CD4-positive, alpha-beta T cell treated with Interleukin-12 subunit alpha and Interleukin-12 subunit beta, for 1 hour (primary cell): Measurements from ENCODE around the gene PLGRKT.
"Not testable (repeated sequence)": the region's sequence is repeated elsewhere in the genome, so short reads cannot be mapped to it uniquely, and the experiment has no call there.

Experiments used
- DNase-seq: peaks from one replicate; pipeline ENCODE4 v3.0.0-alpha.2; 2020

Gene PLGRKT, protein sequence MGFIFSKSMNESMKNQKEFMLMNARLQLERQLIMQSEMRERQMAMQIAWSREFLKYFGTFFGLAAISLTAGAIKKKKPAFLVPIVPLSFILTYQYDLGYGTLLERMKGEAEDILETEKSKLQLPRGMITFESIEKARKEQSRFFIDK

DNA sequence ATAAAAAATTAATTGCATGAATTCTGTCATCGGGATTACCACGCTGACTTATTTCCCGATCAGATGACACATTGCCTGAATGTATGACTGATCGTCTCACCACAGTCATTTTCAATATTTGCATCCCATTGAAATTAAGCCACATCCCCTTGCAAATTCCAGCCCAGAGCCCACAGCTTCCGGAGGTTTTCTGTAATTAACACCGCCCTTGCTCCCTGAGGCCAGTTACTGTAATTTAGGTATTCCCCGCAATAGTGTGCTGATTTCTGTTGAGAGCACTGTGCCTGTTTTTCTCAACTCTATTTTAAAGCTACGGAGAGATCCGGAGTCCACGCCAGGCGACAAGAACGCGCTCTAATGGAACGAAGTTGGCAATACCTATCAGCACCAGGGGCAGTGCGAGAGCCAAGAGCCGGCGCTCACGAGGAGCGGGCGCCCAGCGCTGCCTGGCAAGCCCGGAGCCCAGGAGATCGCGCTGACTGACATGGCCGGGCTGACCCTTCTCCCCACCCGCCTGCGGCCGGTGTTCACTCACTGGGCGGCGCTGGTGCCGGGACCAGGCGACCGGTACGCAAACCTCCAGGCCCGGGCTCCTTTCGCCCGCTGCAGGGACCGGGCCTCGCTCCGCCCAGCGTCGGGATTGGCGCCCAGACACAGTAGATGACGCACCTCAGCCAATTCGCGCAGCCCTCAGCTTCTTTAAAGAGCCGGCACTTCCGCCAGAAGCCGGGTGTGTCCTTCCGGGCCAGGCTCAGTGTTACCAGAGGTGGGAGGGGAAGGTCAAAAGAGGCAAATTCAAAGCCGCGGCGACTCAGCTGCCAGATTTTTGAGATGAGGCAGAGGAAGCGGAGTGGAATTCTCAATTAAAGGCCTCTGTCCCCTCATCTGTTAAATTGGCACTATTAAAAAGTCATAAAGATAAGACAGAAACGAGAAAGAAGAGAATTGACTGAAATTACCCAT lies at the start of gene PLGRKT:
TSS of gene PLGRKT (minus strand) at position 672 of the 963 bp plus-strand sequence. CDS start 5,948 bp downstream, outside the sequence.
- peak; percentile 92 for DNase-seq

DNA sequence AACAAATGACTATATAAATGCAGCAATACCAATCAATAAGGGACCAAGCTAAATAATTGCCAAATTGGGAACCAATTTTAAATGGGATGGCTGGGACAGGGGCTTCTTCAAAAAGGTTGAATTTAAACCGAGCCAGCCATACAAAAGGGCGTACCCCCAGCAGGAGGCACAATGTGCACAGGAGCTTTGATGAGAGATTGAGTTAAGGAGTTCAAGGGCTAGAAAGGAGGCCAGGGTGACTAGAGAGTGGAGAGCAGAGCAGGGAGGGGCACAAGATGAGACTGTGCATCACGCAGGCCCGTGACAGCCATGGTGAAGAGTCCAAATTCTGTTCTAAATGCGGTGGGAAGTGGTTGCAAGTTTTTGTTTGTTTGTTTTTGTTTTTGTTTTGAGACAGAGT lies 49.3 kb upstream of the PLGRKT start:
- DNase-seq: no peak

DNA sequence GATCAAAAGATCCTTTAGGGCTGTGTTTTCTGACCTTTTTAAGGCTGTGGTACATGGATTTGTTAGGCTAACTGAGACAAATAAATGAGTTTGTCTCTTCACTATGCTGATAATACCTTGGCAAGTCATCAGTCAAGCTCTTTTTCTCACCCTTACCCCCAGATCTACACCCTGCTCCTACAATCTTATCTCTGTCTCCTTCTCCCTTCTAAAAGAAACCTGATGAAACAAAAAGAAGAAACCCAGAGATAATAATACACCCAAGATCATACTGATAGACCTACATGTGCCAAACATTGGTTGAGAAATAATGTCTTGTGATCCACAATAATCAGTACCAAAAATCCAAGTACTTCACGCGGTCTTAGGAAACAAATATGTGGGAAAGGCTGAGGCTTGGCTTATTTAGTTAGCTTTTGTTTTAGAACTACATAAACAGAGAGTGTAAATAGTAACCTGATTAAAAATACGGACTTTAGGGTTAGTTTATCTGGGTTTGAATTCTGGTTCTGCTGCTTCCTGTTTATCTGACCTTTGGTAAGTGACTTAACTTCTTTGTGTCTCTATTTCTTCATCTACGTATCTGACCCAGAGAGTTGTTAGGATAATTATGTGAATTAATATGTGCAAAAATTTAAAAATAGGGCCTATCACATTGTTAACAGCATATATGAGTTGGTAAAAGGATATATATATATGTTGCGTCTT lies 47.8 kb upstream of the PLGRKT start:
- no peak for DNase-seq

DNA sequence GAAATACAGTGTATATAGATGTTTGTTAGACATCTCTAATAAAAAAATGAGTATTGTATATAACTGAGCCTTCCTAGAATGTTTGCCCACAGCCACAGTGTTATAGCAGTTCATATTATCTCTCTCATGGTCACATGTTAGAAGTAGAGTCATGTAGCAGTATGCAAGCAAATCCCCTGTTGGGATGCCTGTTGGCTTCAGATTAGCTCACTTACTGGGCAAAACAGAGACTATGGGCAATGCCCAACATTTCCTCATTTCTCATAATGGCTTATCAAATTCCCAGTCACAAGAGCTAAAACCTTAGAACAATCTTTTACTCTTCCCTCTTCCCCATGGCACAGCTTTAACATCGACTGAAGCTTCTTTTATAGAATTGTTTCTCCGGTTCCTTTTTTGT lies 45.6 kb upstream of the PLGRKT start:
- DNase-seq: no peak

DNA sequence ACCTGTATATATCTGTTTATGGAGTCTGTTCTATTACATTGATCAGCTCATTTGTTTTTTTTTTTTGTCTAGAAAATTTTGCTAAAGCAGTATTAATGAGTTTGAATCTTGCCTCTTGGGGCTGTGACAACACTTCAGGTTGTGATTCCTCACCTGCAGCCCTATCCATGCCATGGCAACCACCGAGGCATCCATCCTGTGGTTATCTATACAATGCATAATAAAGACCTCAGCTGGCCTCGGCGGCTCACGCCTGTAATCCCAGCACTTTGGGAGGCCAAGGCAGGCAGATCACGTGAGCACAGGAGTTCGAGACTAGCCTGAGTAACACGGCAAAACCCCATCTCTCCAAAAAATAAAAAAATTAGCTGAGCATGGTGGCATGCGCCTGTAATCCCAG lies 44.5 kb upstream of the PLGRKT start:
- no peak for DNase-seq

DNA sequence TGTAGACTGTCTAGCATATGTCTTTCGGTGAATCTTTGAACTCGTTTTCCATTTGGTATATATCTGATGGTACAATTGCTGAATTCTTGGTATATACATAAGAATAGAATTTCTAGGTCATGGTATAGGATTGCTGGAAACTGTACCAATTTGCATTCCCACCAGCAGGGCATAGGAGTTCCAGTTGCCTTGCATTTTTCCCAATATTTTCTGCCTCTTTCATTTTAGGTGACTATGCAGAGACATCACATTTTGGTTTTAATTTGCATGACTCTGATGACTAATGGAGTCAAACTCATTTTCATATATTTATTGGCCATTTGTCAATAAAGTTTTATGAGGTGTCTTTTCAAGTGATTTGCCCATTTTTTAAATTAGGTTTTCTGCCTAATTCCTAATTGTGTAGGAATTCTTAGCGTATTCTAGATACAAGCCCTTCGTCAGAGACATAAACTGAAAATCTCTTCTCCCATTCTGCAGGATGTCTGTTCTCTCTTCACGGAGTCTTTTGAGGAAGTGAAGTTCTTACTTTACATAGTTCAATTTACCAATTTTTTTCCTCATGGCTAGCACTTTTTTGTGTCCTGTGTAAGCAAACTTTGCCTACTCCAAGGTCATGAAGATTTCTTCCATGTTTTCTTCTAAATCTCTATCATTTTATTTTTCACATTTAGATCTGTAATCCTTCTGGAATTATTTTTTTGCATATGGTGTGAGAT lies 43.8 kb upstream of the PLGRKT start:
- no peak for DNase-seq

DNA sequence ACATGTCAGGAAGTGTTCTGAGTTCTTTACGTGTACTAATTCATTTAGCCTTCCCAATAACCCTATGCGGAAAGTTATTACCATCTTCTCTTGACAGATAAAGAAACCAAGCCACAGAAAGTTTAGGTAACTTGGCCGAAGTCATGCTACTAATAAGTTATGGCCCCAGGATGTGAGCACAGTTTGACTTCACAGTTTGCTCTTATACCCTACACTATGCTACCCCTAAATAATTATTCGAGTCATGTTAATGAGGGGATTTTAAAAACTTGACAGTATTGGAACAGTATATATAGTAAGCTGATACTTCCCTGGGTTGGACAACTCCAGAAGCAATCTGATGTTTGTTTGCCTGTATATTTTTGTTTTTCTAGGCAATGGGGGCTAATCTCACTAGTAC lies 43.2 kb upstream of the PLGRKT start:
- no peak for DNase-seq

DNA sequence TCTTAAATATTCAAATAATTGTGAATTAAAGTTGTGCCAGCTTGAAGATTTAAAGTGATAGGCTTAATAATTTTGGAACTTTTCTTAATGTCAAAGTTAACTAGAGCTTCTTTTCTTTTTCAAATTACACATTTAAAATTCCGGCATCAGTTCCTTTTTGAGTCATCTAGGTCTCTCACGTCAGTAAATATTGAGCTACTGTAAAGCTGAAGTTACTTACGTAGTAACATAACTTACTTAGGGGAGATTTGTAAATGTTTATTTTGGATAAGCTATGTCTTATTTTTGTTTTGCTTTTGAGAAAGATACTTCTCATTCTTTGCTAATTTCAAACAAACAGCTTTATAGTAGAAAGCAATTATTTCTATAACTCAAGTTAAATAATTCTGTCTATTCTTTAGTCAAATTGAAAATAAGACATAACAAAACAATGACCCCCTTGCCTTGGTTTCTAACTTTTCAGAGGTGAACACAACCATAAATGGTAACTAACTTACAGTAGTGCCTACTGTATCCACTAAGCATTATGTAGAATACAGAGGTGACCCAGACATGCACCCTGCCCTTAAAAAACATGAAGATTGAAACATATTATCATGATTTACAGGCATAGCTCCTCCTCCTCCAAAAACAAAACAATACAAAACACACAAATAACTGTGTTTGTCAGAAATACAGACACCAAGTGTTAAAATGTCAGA lies 42.4 kb upstream of the PLGRKT start:
- no peak for DNase-seq

DNA sequence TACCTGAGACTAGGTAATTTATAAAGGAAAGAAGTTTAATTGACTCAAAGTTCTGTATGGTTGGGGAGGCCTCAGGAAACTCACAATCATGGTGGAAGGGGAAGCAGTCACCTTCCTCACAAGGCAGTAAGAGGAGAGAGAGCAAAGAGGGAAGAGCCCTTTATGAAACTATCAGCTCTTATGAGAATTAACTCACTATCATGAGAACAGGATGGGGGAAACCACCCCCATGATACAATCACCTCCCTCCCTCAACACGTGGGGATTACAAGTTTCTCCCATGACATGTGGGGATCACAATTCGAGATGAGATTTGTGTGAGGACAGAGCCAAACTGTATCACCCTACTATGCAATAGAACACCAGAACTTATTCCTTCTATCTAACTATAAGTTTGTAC lies 40.5 kb upstream of the PLGRKT start:
- DNase-seq: no peak

DNA sequence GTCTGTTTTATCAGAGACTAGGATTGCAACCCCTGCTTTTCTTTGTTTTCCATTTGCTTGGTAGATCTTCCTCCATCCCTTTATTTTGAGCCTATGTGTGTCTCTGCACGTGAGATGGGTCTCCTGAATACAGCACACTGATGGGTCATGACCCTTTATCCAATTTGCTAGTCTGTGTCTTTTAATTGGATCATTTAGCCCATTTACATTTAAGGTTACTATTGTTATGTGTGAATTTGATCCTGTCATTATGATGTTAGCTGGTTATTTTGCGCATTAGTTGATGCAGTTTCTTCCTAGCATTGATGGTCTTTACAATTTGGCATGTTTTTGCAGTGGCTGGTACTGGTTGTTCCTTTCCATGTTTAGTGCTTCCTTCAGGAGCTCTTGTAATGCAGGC lies 37.9 kb upstream of the PLGRKT start:
- not testable (repeated sequence) for DNase-seq

DNA sequence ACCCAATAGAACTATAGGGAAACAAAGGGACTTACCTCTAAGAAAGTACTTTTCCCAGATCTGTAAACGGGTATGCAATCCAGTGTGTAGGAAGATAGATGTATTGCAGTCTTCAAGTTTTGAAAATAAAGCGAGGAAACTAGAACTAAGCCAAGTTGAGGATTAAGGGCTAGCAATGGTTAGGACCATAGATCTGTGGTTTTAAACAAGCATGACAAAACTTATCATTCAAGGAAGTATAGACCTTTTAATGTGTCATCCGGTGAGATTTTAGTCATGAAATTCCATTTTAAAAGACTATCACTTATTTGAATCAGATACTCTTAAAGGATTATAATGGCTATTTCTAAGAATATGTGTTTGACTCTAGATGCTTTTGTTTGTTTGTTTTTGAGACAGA lies 33.1 kb upstream of the PLGRKT start:
- no peak for DNase-seq

DNA sequence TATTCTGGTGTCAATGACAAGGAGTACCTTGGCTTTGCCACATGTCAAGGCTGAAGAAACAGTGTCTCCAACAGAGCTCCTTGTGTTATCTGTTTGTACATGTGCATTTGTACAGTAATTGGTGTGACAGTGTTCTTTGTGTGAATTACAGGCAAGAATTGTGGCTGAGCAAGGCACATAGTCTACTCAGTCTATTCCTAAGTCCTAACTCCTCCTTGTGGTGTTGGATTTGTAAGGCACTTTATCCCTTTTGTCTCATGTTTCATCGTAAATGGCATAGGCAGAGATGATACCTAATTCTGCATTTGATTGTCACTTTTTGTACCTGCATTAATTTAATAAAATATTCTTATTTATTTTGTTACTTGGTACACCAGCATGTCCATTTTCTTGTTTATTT lies 32.4 kb upstream of the PLGRKT start:
- no peak for DNase-seq

DNA sequence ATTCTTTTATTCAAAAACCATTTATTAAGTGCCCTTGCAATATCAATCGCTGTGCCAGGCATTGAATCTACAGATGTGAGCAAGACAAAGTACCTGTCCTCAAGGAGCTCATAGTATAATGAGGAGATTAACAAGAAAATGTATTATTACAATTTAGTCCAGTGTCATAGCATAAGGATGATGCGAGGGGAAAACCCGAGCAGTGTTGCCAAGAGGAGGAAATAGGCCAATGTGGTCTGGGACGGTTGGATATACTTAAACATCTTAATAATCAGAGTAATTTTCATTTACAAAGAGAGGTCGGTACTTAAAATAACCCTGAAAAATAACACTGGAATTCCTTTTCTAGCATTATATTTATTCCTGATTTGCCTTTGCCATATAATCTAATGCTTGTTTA lies 31.1 kb upstream of the PLGRKT start:
- no peak for DNase-seq

DNA sequence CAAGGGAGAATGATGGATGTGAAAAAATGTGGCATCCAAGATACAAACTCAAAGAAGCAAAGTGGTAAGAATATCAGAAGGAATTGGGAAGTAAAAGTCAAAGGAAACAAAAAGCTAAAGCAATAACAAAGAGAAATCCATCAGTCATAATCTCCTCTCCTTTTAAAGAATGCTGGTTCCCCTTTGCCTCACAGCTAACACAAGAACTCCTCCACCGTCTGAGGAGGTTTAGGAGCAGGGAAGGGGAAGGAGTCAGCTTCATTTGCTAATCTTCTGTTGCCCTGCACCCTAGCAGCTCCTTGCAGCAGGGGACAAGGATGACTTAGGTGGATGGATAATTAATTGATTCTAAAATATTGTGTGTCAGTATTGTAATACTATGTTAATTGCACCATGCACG lies 29.0 kb upstream of the PLGRKT start:
- DNase-seq: no peak

DNA sequence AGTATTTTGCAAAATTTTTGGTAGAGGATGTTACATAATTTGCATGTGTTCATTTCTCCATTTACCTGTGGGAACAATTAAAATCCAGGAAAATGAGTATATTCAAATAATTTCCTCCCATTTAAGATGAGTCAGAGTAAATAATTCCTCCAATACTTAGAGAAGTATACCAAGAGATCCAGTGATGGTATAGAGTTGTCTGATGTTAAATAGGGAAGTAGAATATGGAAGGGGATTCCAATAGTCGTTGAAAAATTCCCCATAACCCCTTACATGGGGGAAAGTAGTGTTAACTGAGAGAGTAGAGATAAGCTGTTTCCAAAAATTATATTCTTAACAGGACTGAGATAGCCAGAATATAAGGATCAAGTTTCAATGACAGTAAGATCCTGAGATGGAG lies 28.3 kb upstream of the PLGRKT start:
- no peak for DNase-seq

DNA sequence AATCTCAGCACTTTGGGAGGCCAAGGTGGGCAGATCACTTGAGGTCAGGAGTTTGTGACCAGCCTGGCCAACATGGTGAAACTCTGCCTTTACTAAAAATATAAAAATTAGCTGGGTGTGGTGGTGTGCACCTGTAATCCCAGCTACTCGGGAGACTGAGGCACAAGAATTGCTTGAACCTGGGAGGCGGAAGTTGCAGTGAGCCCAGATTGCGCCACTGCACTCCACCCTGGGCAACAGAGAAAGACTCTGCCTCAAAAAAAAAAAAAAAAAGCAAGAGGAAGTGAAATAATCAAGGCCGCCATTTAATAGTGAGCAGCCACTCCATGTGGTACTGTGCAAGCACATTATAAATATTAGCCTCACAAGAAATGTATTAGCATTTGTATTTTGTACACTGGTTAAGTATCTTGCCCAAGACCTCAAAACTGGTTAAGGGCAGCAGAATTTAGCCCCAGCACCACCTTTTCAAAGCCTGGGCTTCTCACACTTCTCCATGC lies 27.2 kb upstream of the PLGRKT start:
- DNase-seq: not testable (repeated sequence)

DNA sequence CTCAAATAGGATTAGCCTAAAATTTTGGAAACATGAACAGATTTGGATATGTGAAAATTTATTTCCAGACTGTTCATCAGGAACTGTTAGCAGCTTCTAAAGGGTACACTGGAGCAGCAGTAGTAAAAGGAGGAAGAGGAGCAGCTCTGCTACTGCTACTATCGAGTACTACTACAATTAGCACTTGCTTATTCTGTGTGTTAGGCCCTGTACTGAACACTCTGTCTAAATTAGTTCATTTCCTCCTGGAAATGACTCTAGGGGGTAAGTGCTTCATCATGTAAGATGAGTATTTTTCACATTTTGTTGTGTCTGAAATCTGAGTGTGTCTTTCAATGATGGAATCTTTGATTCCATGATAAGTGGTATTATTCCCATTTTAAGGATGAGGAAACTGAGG lies 22.4 kb upstream of the PLGRKT start:
- no peak for DNase-seq

DNA sequence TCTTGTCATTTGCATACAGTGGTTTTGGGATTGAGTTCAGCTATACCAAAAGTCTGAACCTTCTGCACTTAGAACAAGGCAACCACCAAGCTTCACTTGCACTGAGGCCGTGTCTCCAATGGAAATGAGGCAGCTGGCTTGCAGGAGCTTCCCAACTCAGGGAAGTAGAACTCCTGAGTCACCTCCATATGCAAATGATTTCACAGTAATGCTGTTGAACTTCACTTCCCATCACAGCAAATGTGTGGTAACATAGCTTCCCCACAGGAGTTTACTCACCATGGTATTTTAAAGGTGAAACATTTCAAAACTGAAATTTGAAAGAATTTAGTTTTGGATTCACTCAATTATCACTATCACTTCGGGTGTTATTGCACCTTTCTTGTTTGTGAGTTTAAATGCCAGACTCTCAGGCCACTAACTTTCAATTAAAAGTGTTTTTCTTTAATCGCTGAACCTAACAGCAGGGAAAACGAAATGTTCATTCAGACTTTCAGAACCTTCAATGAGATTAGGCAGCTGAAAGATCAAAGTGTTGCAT lies 21.6 kb upstream of the PLGRKT start:
- no peak for DNase-seq

DNA sequence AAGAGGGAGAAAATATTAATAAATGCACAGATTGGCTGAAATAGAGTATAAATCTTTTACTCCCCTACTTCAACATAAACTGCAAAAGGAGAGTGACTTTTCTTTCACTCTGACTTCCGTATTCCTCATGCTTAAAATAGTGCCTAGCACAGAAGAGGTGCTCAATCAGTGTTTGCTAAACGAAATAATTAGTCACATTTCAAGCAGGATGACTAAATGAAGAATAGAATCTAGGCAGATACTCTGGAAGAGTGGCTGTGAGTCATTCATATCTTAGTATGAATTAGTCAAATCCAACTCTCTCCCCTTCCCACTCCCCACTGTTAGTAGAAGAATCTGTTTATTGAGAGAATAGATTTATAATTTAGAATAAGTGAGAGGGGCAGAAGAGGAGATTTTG lies 17.5 kb upstream of the PLGRKT start:
- DNase-seq: no peak

DNA sequence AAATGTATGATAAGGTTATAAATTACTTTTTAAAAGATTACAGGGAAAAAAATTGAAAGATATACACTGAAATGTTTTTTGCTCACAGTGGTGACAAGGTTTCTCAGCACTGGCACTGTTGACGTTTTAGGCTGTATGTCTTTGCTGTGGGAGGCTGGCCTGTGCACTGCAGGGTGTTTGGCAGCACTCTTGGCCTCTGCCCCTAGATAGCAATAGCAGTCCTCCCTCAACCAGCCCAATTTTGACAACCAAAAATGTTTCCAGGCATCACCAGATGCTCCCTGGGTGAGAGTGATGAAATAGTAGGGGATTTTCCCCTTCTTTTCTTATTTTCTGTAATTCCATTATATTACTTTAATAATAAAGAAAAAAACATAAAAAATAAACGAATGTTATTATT lies 15.9 kb upstream of the PLGRKT start:
- DNase-seq: no peak

DNA sequence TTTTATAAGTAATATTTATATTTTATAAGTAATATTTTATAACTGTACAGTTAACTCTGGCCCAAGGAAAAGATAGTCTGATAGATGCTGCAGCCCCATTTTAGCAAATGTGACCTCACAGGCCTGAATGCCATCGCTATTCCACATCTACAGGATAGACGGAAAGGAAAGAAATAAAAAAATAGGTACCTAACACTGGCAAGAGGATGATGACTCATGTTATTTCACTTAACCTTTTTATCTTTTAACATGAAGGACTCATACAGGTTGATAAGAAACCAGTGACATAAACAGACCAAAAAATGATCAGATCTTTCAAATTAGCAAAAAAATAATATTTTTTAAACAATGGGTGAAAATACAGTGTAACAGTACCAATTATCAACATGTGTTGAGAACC lies 15.3 kb upstream of the PLGRKT start:
- no peak for DNase-seq

DNA sequence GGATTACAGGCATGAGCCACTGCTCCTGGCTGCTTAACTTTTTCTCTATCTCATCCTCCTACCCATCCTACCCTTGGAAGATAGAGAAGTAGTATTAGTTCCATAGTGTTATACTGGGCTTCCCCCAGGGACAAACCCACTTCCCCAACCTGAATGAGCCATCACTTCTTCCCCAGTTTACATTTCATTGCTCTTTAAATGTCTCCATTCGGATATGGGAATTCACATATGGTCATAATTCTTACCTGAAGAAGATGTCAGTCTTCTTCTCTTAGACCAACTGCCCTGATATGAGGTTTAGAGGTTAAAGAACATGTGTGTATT lies 14.5 kb upstream of the PLGRKT start:
- no peak for DNase-seq
